Measurements from ENCODE around the gene AMN.

AMN gene

DNA sequence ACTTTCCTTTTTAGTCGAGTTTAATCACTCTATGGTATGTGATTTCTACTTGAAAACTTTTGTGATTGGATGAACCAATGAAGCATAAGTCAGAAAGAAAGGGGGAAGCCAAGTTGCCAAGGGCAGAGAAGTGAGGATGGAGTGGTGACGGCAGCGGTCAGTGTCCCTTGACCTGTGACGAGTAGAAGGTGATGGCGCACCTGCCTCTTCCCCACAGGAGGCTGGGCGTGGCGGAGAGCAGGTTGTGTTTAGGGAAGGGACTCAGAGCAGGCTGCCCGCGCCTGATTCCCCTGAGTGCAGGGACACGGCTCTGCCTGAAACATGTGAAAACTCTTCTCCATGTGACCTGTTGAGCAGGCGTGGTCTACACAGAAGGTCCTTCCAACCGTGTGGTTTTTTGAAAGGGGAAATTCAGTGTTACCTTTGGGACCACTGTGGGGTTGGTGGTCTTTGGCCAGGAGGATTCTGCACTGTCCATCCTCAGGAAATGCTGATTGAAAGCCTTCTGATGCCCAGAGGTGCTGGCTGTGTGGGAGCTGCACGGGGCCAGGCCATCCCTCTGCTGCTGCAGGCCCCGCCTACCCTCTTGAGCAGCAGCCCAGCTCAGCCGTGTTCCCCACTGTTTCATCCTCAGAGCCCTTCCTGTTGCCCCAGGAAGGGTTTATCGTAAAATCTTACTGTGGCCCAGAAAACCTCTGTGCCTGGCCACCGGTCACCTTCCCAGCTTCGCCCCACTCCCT, 23.5 kb upstream of the AMN start:
- no peak for DNase-seq (ENCODE audit: low read depth in 2 of 2)

DNA sequence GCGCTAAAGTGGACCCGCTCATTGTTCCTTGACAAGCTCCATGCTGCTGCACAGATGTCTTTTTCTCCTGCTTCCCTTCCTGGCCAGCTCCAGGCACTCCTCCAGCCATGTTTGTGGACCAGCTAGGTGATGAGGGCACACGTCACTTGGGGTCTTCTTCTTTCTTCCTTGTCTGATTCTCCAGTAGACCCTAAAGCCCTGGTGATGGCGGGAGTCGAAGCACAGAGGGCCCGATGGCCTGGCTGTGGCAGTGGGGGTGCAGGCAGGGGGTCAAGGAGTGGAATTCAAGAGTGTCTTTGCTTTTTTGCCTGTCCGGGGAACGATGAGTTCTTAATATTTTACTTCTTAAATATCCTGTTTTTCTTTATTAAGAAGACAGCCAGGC, 23.0 kb upstream of the AMN start:
- no peak for DNase-seq (ENCODE audit: low read depth in 2 of 2)

DNA sequence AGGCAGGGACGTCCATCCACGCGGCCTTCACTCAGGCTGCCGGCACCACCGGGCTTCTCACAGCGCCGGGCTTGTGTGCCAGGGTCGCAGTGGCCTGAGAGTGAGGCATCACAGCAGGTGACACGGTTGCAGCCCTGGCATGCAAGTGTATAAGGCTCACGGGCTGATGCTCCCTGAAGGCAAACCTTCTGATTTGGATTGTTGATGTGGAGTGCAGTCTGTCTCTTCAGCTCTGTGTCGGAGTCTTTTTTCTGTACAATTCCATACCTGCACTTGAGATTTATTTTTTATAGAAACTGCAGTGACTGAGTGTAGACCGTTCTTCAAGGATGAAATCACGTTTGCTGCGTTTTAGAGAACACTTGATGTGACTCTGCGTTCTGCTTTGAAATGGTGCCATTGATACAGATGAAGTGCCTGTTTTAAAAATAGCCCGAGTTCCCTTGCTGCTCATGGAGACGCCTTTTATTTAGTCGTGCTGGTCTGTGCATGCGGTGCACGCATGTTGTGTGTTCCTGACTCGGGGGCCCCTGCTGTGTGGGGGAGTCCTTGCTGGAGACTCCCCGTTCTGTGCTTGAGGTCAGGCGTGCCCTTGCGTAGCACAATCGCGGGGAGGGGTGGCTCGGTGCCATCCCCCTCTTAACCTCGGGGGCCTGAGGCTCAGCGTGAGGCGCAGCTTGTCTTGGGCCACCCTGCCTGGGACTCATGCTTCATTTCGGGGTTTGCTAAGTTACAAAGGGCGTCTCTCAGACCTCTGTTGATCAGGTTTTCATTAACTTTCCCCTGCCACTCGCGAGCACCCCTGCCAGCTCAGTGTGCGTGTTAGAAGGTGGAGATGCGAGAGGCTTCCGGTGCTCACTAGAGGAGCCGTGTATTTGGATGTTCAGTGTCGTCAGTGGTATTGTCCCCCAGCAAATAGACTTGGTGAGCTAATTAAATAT, 21.6 kb upstream of the AMN start:
- no peak for DNase-seq (ENCODE audit: low read depth in 2 of 2)

- no peak for DNase-seq (ENCODE audit: low read depth in 2 of 2)
Measured at GRCh38 chr14:102901633-102902032, 20.8 kb upstream of the AMN start.

DNA sequence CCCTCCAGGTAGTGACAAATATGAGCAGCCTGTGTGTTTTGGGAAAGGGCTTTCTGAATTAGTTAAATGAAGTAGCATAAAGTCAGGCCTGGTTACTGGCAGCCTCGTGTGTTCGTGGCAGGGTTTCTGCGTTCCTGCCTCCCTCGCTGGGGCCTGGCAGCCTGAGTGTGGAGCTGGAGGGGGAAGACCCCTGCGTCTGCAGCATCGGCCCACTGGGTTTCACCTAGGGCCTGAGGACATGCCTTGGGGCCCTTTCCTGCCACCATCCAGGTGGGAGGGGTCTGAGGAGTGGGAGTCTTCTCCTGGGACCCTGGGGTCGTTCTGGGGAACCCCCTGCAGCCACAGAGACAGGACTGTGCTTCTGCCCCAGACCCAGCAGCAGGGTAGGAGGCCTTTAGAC, 20.4 kb upstream of the AMN start:
- DNase-seq (ENCODE audit: low read depth in 2 of 2), result no peak

- no peak for DNase-seq (ENCODE audit: low read depth in 2 of 2)
Measured at GRCh38 chr14:102902523-102903247, 19.8 kb upstream of the AMN start.

GRCh38 chr14:102903248-102903888, 19.1 kb upstream of the AMN start:
- no peak for DNase-seq (ENCODE audit: low read depth in 2 of 2)

DNA sequence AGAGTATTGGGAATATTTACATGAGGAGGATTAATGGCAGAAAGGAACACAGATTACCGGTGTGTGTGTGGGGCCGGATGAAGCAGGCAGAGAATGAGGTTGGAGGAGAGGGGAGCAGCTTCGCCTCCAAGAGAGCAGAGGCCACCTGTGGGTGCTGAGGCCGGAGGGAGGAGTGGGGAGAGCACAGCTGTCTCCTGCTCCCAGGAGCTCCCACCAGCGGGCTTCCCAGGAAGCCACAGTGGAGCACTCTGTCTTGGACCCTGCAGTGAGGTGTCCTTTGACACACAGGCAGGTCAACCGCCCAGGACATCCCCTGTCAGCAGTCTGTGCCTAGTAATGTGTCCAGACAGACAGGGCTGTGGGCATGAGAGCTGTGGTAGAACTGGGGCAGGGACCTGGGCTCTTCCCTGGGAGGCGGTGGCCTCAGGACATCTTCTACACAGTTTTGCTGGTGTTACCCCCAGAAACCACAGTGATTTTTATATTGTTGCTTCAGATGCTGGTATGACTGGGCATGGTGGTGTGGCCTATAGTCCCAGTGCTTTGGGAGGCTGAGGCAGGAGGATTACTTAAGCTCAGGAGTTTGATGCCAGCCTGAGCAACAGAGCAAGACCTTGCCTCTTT, 18.5 kb upstream of the AMN start:
- DNase-seq (ENCODE audit: low read depth in 2 of 2), result no peak

- DNase-seq (ENCODE audit: low read depth in 2 of 2), result no peak
Measured at GRCh38 chr14:102905116-102906108, 17.1 kb upstream of the AMN start.

DNA sequence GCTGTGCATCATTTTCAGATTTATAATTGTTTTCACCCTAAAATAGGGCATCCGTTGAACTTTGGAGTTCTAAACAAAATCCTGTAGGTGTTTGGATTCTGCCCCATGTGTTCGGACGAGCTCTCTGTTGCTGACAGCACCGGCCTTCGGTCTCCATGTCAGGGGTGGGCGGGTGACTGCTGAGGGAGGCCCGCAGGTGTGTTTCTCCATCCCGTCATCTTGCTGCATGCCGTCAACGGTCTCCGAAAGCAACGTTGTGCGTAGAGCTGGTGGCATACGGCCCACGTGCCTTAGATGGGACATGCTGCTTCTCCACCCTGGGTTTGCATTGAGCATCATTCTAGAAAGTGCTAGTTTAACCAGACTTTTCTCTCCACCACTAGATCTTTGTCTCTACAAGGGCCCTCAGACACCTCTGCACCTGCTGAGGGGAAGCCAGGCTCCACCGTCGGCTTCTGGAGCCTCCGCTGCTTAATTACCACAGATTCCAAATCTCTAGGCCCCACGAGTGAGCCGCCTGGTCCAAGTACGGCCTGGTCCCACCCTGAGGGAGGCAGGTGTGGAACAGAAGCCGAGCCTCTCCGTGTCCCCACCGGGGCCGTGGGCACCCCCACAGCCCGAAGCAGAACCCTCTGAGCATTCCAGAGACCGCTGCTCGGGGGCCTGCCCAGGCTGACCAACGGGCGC, 15.7 kb upstream of the AMN start:
- no peak for DNase-seq (ENCODE audit: low read depth in 2 of 2)

GRCh38 chr14:102907303-102907844, 15.1 kb upstream of the AMN start:
- DNase-seq (ENCODE audit: low read depth in 2 of 2), result no peak

GRCh38 chr14:102907980-102908730, 14.3 kb upstream of the AMN start:
- no peak for DNase-seq (ENCODE audit: low read depth in 2 of 2)

DNA sequence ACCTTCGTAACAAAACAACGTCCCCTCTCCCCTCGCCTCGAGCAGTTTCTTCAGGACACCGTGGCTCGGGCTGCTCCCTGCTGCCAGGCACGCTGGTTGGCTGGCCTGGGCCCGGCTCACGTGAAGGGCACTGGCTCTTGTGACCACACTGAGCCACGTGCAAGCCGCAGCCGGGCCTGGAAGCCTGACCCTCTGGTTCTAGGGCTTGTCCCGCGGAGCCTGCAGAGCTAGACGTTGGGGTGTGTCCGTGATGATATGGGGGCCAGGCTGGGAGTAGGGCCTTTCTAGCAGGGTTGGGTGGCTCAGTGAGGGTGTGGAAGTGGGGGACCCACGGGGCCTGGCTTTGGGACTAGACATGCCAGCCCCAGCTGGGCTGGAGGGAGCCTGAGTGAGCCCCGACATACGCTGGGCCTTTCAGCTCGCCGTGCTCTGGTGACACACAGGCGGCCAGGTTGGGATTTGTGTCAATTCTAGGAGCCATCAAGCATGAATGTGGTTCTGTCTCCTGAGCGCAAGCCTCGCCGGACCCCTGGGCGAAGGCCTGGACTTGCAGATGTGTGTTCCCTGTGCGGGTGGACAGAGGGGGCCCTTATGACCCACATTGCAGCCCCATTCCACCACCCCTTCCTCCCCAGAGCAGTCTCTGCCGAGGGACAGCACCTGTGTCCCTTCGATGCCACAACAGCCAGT, 13.6 kb upstream of the AMN start:
- no peak for DNase-seq (ENCODE audit: low read depth in 2 of 2)

DNA sequence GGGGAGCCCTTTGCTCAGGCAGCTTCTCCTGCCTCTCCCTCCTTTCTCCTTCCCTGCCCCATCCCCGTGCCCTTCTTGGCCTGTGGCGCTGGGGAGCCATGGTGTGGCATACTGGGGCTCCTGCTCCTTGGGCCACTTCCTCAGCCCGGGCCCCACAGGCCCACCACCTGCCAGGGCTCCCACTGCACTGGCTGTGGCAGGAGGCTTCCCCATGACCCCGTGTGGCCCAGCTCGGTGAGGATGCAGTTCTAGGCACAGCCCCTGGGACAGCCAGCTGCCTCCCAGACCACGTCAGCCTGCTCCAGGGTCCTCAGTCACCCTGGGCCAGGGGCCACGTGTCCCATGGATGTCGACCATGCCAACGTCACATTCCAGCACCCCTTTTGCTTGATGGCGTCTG, 13.0 kb upstream of the AMN start:
- DNase-seq (ENCODE audit: low read depth in 2 of 2), result no peak

GRCh38 chr14:102909911-102910310, 12.6 kb upstream of the AMN start:
- no peak for DNase-seq (ENCODE audit: low read depth in 2 of 2)

DNA sequence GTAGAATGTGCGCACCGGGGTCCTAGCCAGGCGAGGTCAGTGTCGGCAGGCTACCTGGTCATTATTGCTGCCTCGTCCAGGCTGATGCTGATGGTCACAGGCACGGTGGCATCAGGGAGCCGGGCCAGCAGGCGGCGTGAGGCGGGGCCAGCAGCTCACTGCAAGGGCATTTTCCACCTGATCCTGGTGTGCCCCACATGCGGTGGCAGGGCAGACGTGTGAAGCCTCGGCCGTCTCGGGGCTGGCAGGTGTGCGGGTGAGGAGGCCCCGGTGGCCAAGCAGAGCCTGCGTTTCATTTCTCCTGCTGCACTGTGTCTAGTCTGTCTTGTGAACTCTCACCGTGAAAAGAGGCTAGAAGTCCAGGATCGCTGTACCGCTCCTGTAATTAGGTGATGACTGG, 12.0 kb upstream of the AMN start:
- DNase-seq (ENCODE audit: low read depth in 2 of 2), result no peak

DNA sequence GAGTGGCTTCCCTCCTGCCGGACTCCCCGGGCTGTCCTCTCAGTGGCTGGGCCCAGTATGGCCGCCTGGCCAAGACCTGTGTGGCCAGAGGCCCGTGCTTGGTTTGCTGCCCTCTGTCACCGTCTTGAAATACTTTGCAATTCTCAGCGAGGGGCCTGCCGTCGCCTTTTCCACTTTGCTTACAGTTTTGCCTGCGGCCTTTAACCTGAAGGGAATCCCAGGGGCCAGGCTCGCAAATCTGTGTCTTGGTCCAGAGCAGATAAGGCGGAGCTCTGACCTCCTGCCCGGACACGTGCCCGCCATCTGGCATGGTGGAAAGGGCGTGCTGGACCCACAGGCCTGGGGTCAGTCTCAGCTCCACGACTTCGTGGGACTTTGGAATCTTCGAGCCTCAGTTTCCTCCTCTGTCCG, 10.9 kb upstream of the AMN start:
- no peak for DNase-seq (ENCODE audit: low read depth in 2 of 2)

All from fibroblast of skin of left quadriceps (primary cell).